PC-3 (cell line): Measurements from ENCODE around the gene CEP131. TPM values are rescaled to one million over a fixed set of nuclear protein-coding genes. Genes with fewer than 3 reads are reported as not detected.

Source experiments
- ATAC-seq: fragments of 200-7000 bp; cut with Tn5 transposase; 2 replicates; pipeline ENCODE4 v1.9.1; 2020; ENCODE audit warnings: mild to moderate bottlenecking, moderate library complexity
- BruUV-seq: library from RNA; stranded (reverse); fragments of 400-500 nt; replicated peaks from 2 replicates; lab custom pipeline; 2021; lab: Mats Ljungman, UMichigan
- CTCF ChIA-PET: fragments of 300-600 bp; sonication (Branson Sonifier 250); formaldehyde crosslinking; loops from one replicate; lab custom pipeline; 2022; ENCODE audit warnings: antibody characterized with exemption; lab: Charles Lee
- POLR2A ChIA-PET: fragments of 300-600 bp; sonication (Branson Sonifier 250); formaldehyde crosslinking; loops from one replicate; lab custom pipeline; 2022; ENCODE audit warnings: antibody characterized with exemption; ENCODE audit not compliant: unreplicated experiment; lab: Charles Lee
- DNase-seq: peaks from one replicate; pipeline ENCODE4 v3.0.0-alpha.2; 2015
- H2AFZ ChIP-seq: fragments of 300-600 bp; sonication (generic); 2 replicates; pipeline ENCODE4 v1.6.0; 2016; ENCODE audit warnings: antibody characterized with exemption, low read length
- H3F3A ChIP-seq: fragments of 300-600 bp; sonication (generic); one replicate; pipeline ENCODE4 v1.6.0; 2017; ENCODE audit warnings: antibody characterized with exemption, low read length, control low read depth, mild to moderate bottlenecking; ENCODE audit not compliant: unreplicated experiment
- H3K27ac ChIP-seq: fragments of 300-600 bp; sonication (generic); 2 replicates; pipeline ENCODE4 v1.5.1; 2016; ENCODE audit warnings: mild to moderate bottlenecking, low read length
- H3K27me3 ChIP-seq: fragments of 300-600 bp; sonication (generic); 2 replicates; pipeline ENCODE4 v1.6.1; 2016; ENCODE audit warnings: low read length, mixed read lengths
- H3K36me3 ChIP-seq: fragments of 300-600 bp; sonication (generic); 2 replicates; pipeline ENCODE4 v1.6.1; 2016; ENCODE audit warnings: low read depth, mixed run types, low read length, mixed read lengths
- H3K4me1 ChIP-seq: fragments of 300-600 bp; sonication (generic); 2 replicates; pipeline ENCODE4 v1.5.1; 2016; ENCODE audit warnings: low read length; ENCODE audit not compliant: insufficient read depth
- H3K4me2 ChIP-seq: fragments of 300-600 bp; sonication (generic); 2 replicates; pipeline ENCODE4 v1.6.0; 2016; ENCODE audit warnings: low read length
- H3K4me3 ChIP-seq: fragments of 300-600 bp; sonication (generic); 2 replicates; pipeline ENCODE4 v1.5.1; 2016; ENCODE audit warnings: mild to moderate bottlenecking, low read length, mixed read lengths
- H3K79me2 ChIP-seq: fragments of 300-600 bp; sonication (generic); 2 replicates; pipeline ENCODE4 v1.6.1; 2017; ENCODE audit warnings: low read length, mixed read lengths
- H3K9ac ChIP-seq: fragments of 300-600 bp; sonication (generic); 2 replicates; pipeline ENCODE4 v1.6.0; 2016; ENCODE audit warnings: mild to moderate bottlenecking, low read length
- H3K9me2 ChIP-seq: fragments of 300-600 bp; sonication (generic); replicated peaks from 2 replicates; pipeline ENCODE4 v1.6.1; 2016; ENCODE audit warnings: mixed run types, low read length, mixed read lengths
- H3K9me3 ChIP-seq: fragments of 300-600 bp; sonication (generic); 2 replicates; pipeline ENCODE4 v1.6.1; 2016; ENCODE audit warnings: low read length, mixed read lengths
- H4K20me1 ChIP-seq: fragments of 300-600 bp; sonication (generic); 2 replicates; pipeline ENCODE4 v1.6.1; 2016; ENCODE audit warnings: low read length, mixed read lengths
- EZH2 ChIP-seq: fragments of 300-600 bp; sonication (generic); IDR thresholded peaks from one replicate; pipeline ENCODE4 v1.6.1; 2017; ENCODE audit warnings: antibody characterized with exemption, mild to moderate bottlenecking, low read length; ENCODE audit not compliant: unreplicated experiment
- EZH2phosphoT487 ChIP-seq: fragments of 300-600 bp; sonication (generic); IDR thresholded peaks from 2 replicates; pipeline ENCODE4 v1.6.1; 2018; ENCODE audit warnings: mild to moderate bottlenecking, antibody characterized with exemption, low read length, borderline replicate concordance
- intact Hi-C: fragments of 100-400 bp; cut with micrococcal nuclease; formaldehyde crosslinking; loops from 2 replicates; pipeline ENCODE4 v1.9.0; 2023
- total RNA-seq: library from RNA; depleted of rRNA; stranded (reverse); fragments of >200 nt; gene quantifications from 2 replicates; pipeline ENCODE4 v1.2.3, GENCODE V29; 2014
- TF ChIP-seq, protein P1 (sequence below): fragments of 300-600 bp; sonication (generic); conservative IDR thresholded peaks from 2 replicates; pipeline ENCODE4 v1.5.1; 2017; ENCODE audit warnings: antibody characterized with exemption, low read depth, mild to moderate bottlenecking, low read length

CEP131 gene
- total RNA-seq, 1 experiment from 2014 or later = 32.1 TPM

DNA sequence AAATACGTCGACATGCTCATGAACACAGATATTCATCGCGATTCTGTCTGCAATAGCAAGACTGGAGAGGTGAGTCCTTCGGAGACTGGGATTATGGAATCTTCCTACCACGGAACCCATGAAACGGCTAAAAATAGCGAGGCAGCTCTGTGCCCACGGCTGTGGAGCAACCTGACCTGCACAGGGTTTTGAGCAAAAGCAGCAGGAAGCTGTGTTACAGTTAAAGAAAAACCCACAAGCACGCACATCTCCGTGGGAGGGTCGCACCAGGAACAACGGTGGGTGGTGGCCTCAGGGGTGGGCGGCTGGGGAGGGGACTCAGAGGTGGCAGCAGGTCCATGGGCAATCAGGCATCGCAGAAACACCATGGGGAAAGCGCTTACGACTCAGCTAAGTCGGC, 47.5 kb upstream of the CEP131 start:
- ATAC-seq = no peak
- POLR2A ChIA-PET = no interaction called here
- no peaks in the 10 kb centered on the region for H3K9me3 ChIP-seq
- CTCF ChIA-PET = no interaction called here
- H3K9me2 ChIP-seq = no peaks in the 10 kb centered on the region
- intact Hi-C loops = no loop called here
- no TSS peak for BruUV-seq
- no peak for DNase-seq
- H4K20me1 ChIP-seq = no peaks in the 10 kb centered on the region
- no peak overlapping the region for H3K9ac ChIP-seq
- no peak overlapping the region for H3K4me3 ChIP-seq
- TF ChIP-seq EZH2 (no peak), EZH2phosphoT487 (no peak)
- TF ChIP-seq, protein P1, sequence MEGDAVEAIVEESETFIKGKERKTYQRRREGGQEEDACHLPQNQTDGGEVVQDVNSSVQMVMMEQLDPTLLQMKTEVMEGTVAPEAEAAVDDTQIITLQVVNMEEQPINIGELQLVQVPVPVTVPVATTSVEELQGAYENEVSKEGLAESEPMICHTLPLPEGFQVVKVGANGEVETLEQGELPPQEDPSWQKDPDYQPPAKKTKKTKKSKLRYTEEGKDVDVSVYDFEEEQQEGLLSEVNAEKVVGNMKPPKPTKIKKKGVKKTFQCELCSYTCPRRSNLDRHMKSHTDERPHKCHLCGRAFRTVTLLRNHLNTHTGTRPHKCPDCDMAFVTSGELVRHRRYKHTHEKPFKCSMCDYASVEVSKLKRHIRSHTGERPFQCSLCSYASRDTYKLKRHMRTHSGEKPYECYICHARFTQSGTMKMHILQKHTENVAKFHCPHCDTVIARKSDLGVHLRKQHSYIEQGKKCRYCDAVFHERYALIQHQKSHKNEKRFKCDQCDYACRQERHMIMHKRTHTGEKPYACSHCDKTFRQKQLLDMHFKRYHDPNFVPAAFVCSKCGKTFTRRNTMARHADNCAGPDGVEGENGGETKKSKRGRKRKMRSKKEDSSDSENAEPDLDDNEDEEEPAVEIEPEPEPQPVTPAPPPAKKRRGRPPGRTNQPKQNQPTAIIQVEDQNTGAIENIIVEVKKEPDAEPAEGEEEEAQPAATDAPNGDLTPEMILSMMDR = no peak
- H3K27me3 ChIP-seq = no peaks in the 10 kb centered on the region
- no peaks in the 10 kb centered on the region for H3F3A ChIP-seq
- H3K27ac ChIP-seq = no peak overlapping the region
- no peak overlapping the region for H2AFZ ChIP-seq
- peaks cover 21% of the 10 kb centered on the region for H3K36me3 ChIP-seq
- H3K4me2 ChIP-seq = no peak overlapping the region
- H3K4me1 ChIP-seq = no peaks in the 10 kb centered on the region
- H3K79me2 ChIP-seq = no peaks in the 10 kb centered on the region

DNA sequence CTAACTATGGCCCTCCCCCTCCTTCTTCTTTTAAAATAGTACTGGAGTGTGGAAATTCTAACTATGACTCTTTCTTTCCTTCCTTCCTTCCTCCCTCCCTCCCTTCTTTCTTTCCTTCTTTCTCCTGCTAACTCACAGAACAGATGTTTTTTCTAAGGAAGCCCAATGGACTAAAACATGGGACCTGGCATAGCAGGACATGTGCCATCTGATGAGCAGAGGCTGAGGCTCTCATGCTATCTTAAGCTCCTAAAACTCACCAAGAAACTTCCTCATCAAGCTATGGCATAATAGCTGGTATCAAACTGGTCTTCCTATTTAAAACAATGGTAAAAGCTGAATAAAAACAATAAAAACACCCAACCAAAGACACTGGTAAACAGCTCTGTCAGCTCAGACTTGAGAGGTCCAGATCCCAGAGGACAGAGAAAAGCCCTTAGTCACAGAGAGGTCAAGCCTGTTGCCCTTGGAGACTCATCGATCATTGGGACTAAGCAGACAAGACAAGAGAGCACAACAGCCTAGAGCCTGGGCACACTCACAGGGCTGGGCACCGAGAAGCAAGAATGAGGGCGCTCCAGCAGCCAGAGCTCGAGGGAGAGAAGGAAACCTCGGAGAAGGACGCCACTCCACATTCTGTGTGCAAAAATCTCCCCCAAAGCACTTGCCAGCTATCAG, 44.8 kb upstream of the CEP131 start:
- no peak overlapping the region for H2AFZ ChIP-seq
- H3K79me2 ChIP-seq = no peaks in the 10 kb centered on the region
- H3K4me3 ChIP-seq = no peak overlapping the region
- peaks cover 12% of the 10 kb centered on the region; the same call in 1 of the 2 replicates for H3K36me3 ChIP-seq
- intact Hi-C loops = no loop called here
- TF ChIP-seq EZH2 = no peak
- TF ChIP-seq, protein P1 = no peak
- no peak for TF ChIP-seq EZH2phosphoT487
- H3F3A ChIP-seq = no peaks in the 10 kb centered on the region
- no peak overlapping the region for H3K4me2 ChIP-seq
- no peak for DNase-seq
- H3K9ac ChIP-seq = no peak overlapping the region
- H3K4me1 ChIP-seq = no peaks in the 10 kb centered on the region
- no peak overlapping the region for H3K27ac ChIP-seq
- H3K27me3 ChIP-seq = no peaks in the 10 kb centered on the region
- H3K9me3 ChIP-seq = no peaks in the 10 kb centered on the region
- no TSS peak for BruUV-seq
- no peaks in the 10 kb centered on the region for H4K20me1 ChIP-seq
- ChIA-PET POLR2A (no interaction called here), CTCF (no interaction called here)
- H3K9me2 ChIP-seq = no peaks in the 10 kb centered on the region
- no peak for ATAC-seq

DNA sequence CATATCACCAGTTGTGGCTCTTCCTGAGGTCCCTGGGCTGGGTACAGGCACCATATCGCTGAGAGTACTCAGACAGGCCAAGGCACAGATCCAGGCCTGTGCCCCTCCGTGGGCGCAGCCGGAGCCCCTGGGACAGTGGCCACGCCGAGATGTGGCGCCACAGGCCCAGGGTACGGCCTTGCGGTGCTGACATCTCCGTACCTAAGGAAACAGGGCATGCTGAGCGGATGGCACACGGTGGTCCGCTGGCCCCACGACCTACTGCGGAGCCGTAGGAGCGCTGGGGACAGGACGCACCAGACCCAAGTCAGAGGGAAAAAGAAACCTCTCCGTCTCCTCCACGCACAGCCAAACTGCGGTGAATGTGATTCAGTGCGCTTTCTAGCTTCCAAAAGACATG, 42.8 kb upstream of the CEP131 start:
- ChIA-PET POLR2A (no interaction called here), CTCF (no interaction called here)
- TF ChIP-seq, protein P1 = no peak
- TF ChIP-seq EZH2 = no peak
- no peak for TF ChIP-seq EZH2phosphoT487
- DNase-seq (no peak), ATAC-seq (no peak)
- Histone ChIP-seq H3K9ac (no peak overlapping the region), H3K27me3 (no peaks in the 10 kb centered on the region), H3K4me3 (no peak overlapping the region), H3K9me3 (no peaks in the 10 kb centered on the region), H3F3A (no peaks in the 10 kb centered on the region), H3K9me2 (no peaks in the 10 kb centered on the region), H2AFZ (no peak overlapping the region), H4K20me1 (no peaks in the 10 kb centered on the region), H3K4me2 (no peak overlapping the region), H3K4me1 (no peaks in the 10 kb centered on the region), H3K36me3 (peaks cover 7% of the 10 kb centered on the region; the same call in 1 of the 2 replicates), H3K27ac (no peak overlapping the region), H3K79me2 (no peaks in the 10 kb centered on the region)
- no TSS peak for BruUV-seq
- intact Hi-C loops = no loop called here
